Endothelial cell of umbilical vein (primary cell): Measurements from ENCODE around the gene LGALS4. TPM values are rescaled to one million over a fixed set of nuclear protein-coding genes. Genes with fewer than 3 reads are reported as not detected.

Experiments used
- BruUV-seq: library from RNA; stranded (reverse); fragments of 400-500 nt; replicated peaks from 2 replicates; lab custom pipeline; 2021; lab: Mats Ljungman, UMichigan
- CTCF ChIA-PET: fragments of 300-600, 350-600 bp; sonication (Branson Sonifier 250); formaldehyde crosslinking; loops from one replicate; lab custom pipeline; 2021; ENCODE audit warnings: antibody characterized with exemption, inconsistent platforms; lab: Charles Lee
- POLR2A ChIA-PET: fragments of 300-600, 350-600 bp; sonication (Branson Sonifier 250); formaldehyde crosslinking; loops from one replicate; lab custom pipeline; 2021; ENCODE audit warnings: antibody characterized with exemption, inconsistent platforms; lab: Charles Lee
- DNase-seq: peaks from one replicate; pipeline ENCODE4 v3.0.0-alpha.2; 2011; ENCODE audit warnings: low read depth, low spot score
- FAIRE-seq: peaks from 2 replicates; lab custom pipeline; 2011; peaks lifted over from hg19 to GRCh38; lab: Jason Lieb, UNC
- H2AFZ ChIP-seq: 2 replicates; pipeline ENCODE4 v1.6.0; 2012; ENCODE audit warnings: low read depth, low read length, control low read depth, inconsistent platforms
- H3K27ac ChIP-seq: 2 replicates; pipeline ENCODE4 v1.5.1; 2011; ENCODE audit warnings: low read depth, mild to moderate bottlenecking, control low read depth, low read length, moderate library complexity; ENCODE audit not compliant: insufficient read depth
- H3K27me3 ChIP-seq, 2 experiments: 2 replicates each; pipeline versions ENCODE4 v1.6.0 to v1.6.1; 2011; ENCODE audit warnings: low read length in 2 of 2, mixed read lengths in 1 of 2; ENCODE audit not compliant: control insufficient read depth in 2 of 2, insufficient read depth in 2 of 2
- H3K36me3 ChIP-seq, 2 experiments: 2 replicates in 1 of 2; 3 replicates in 1 of 2; pipeline ENCODE4 v1.5.1; 2011; ENCODE audit warnings: low read length in 2 of 2, mild to moderate bottlenecking in 1 of 2, moderate library complexity in 1 of 2; ENCODE audit not compliant: control insufficient read depth in 2 of 2, insufficient read depth in 2 of 2; ENCODE audit errors: extremely low read depth in 1 of 2
- H3K4me1 ChIP-seq: 3 replicates; pipeline ENCODE4 v1.5.1; 2011; ENCODE audit warnings: mild to moderate bottlenecking, low read length; ENCODE audit not compliant: control insufficient read depth, insufficient read depth; ENCODE audit errors: extremely low read depth
- H3K4me2 ChIP-seq: 2 replicates; pipeline ENCODE4 v1.6.1; 2011; ENCODE audit warnings: low read length, control low read depth, mixed read lengths; ENCODE audit not compliant: insufficient read depth
- H3K4me3 ChIP-seq, 3 experiments: fragments of 200-600 bp in 1 of 3; sonication (generic), shearing (Covaris generic) in 1 of 3; replicated peaks in 1 of 3; 2 replicates each; pipeline ENCODE4 v1.5.1; 2011 to 2016; ENCODE audit warnings: control low read depth in 3 of 3, low read length in 3 of 3, mild to moderate bottlenecking in 2 of 3, inconsistent platforms in 1 of 3, low read depth in 1 of 3, moderate library complexity in 1 of 3; ENCODE audit not compliant: insufficient read depth in 1 of 3
- H3K79me2 ChIP-seq: 2 replicates; pipeline ENCODE4 v1.6.0; 2012; ENCODE audit warnings: low read length, inconsistent platforms; ENCODE audit not compliant: control insufficient read depth, insufficient read depth
- H3K9ac ChIP-seq: replicated peaks from 2 replicates; pipeline ENCODE3; 2011; ENCODE audit warnings: low read length, control low read depth; ENCODE audit not compliant: insufficient read depth; ENCODE audit errors: extremely low read depth
- H3K9me1 ChIP-seq: replicated peaks from 3 replicates; pipeline ENCODE4 v1.6.0; 2011; ENCODE audit warnings: mild to moderate bottlenecking, low read length; ENCODE audit not compliant: control insufficient read depth, insufficient read depth; ENCODE audit errors: extremely low read depth
- H3K9me3 ChIP-seq: replicated peaks from 2 replicates; pipeline ENCODE4 v1.5.1; 2012; ENCODE audit warnings: low read length, inconsistent platforms; ENCODE audit not compliant: control insufficient read depth, insufficient read depth
- H4K20me1 ChIP-seq: replicated peaks from 2 replicates; pipeline ENCODE3; 2011; ENCODE audit warnings: mild to moderate bottlenecking, low read length; ENCODE audit not compliant: control insufficient read depth, insufficient read depth; ENCODE audit errors: extremely low read depth
- CTCF ChIP-seq, 2 donors: IDR thresholded peaks; 1 replicate in 1 of 2; 2 replicates in 1 of 2; pipeline ENCODE4 v1.5.1; 2011; ENCODE audit warnings: low read length in 2 of 2, mild to moderate bottlenecking in 2 of 2, moderate library complexity in 2 of 2, control low read depth in 1 of 2, inconsistent platforms in 1 of 2, low read depth in 1 of 2; ENCODE audit not compliant: insufficient read depth in 1 of 2; ENCODE audit errors: extremely low read depth in 1 of 2
- EZH2 ChIP-seq: IDR thresholded peaks from 2 replicates; pipeline ENCODE4 v1.6.1; 2012; ENCODE audit warnings: borderline replicate concordance, low read depth, mild to moderate bottlenecking, moderate library complexity, low read length, inconsistent platforms; ENCODE audit not compliant: severe bottlenecking
- FOS ChIP-seq: IDR thresholded peaks from 2 replicates; pipeline ENCODE4 v1.6.1; 2011; ENCODE audit warnings: mild to moderate bottlenecking, low read length, moderate library complexity, borderline replicate concordance; ENCODE audit not compliant: insufficient read depth
- GATA2 ChIP-seq: IDR thresholded peaks from 2 replicates; pipeline ENCODE4 v1.7.0; 2011; ENCODE audit warnings: low read depth, mild to moderate bottlenecking, moderate library complexity, mixed read lengths, low read length; ENCODE audit not compliant: insufficient read length, insufficient read depth
- JUN ChIP-seq: IDR thresholded peaks from 2 replicates; pipeline ENCODE4 v1.6.1; 2011; ENCODE audit warnings: borderline replicate concordance, low read depth; ENCODE audit not compliant: insufficient read length, insufficient read depth
- MYC ChIP-seq: IDR thresholded peaks from one replicate; pipeline ENCODE4 v1.6.1; 2011; ENCODE audit warnings: mild to moderate bottlenecking, low read depth, low read length
- POLR2A ChIP-seq: IDR thresholded peaks from 2 replicates; pipeline ENCODE4 v1.6.1; 2012; ENCODE audit warnings: low read depth, mild to moderate bottlenecking, control low read depth, low read length
- POLR2AphosphoS5 ChIP-seq: IDR thresholded peaks from 2 replicates; pipeline ENCODE4 v1.6.1; 2012; ENCODE audit warnings: low read depth, mild to moderate bottlenecking, control low read depth, low read length, moderate library complexity; ENCODE audit not compliant: insufficient read depth
- dilution Hi-C: fragments of 300-500 bp; cut with MboI; formaldehyde crosslinking; loops from one replicate; pipeline ENCODE4 v1.15.0; 2019; ENCODE audit warnings: low sequenced_read_pairs; ENCODE audit not compliant: extremely low pct_ligation_motif_present
- intact Hi-C: fragments of 100-400 bp; cut with micrococcal nuclease; formaldehyde crosslinking; loops from one replicate; pipeline ENCODE4 v1.10.0; 2022
- polyA plus RNA-seq, 4 experiments: library from polyadenylated mRNA; depleted of rRNA in 3 of 4; stranded (reverse) in 3 of 4; unstranded in 1 of 4; fragments of >200 nt; gene quantifications; 2 replicates each; pipeline versions ENCODE4 v1.2.1 to v1.2.3, GENCODE V29; 2011 to 2012; ENCODE audit warnings: missing spikeins in 1 of 4
- total RNA-seq: library from RNA; stranded (reverse); gene quantifications from 2 replicates; pipeline ENCODE4 v1.2.3, GENCODE V29; 2021
- TF ChIP-seq, protein P1 (sequence below): IDR thresholded peaks from 2 replicates; pipeline ENCODE4 v1.6.1; 2011; ENCODE audit not compliant: insufficient read depth, insufficient read length

The LGALS4 gene
- total and polyA plus RNA-seq, 2 donors (not counting 3 experiments of a cell fraction or from before 2014, with no cell fraction given): 0.19 TPM; not detected in 1

DNA sequence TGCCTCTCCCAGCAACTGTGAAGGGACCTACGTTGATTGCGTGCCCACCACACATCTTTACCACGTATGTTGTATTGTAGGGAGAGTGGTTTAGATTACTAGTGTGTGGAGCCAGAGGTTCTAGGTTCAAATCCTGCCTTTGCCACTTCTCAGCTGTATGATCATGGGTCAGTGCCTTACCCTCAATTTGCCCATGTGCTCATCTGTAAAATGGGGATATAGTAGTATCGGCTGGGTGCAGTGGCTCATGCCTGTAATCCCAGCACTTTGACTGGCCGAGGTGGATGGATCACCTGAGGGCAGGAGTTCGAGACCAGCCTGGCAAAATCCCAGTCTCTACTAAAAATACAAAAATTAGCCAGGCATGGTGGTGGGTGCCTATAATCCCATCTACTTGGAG lies 578 bp upstream of the LGALS4 start:
- dilution Hi-C loops: no loop called here
- intact Hi-C loops: no loop called here
- no peaks in the 10 kb centered on the region for H3K79me2 ChIP-seq
- no peaks in the 10 kb centered on the region for H3K9me1 ChIP-seq
- FAIRE-seq (no peak), DNase-seq (no peak)
- no peak overlapping the region for H3K4me3 ChIP-seq
- ChIA-PET POLR2A (no interaction called here), CTCF (interaction anchor here (1.0 to 1.8 kb wide), 2 partner anchors 36 to 44 kb away, joined by 3 to 5 read pairs; no protein-coding TSS in a partner anchor)
- no peaks in the 10 kb centered on the region for H4K20me1 ChIP-seq
- peaks cover 0 to 13% of the 10 kb centered on the region in 2 experiments for H3K36me3 ChIP-seq
- no peak overlapping the region for H2AFZ ChIP-seq
- H3K9me3 ChIP-seq: no peaks in the 10 kb centered on the region
- H3K27ac ChIP-seq: no peak overlapping the region
- no peak overlapping the region for H3K4me2 ChIP-seq
- no peaks in the 10 kb centered on the region for H3K27me3 ChIP-seq
- H3K9ac ChIP-seq: no peak overlapping the region
- BruUV-seq: no TSS peak
- H3K4me1 ChIP-seq: no peaks in the 10 kb centered on the region
- TF ChIP-seq, protein P1, sequence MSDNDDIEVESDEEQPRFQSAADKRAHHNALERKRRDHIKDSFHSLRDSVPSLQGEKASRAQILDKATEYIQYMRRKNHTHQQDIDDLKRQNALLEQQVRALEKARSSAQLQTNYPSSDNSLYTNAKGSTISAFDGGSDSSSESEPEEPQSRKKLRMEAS: no peak
- TF ChIP-seq EZH2: no peak
- no peak for TF ChIP-seq FOS
- TF ChIP-seq POLR2AphosphoS5: no peak
- TF ChIP-seq GATA2: no peak
- TF ChIP-seq CTCF (IDR thresholded peaks at IDR 0.05; ENCODE audit: extremely low read depth in 1 of 2, insufficient read depth in 1 of 2, low read depth in 1 of 2, low read length in 2 of 2): no peak
- no peak for TF ChIP-seq MYC
- TF ChIP-seq POLR2A: no peak
- TF ChIP-seq JUN: no peak
